ENCODE measurements around the gene XRCC2.

The XRCC2 gene

GRCh38 chr7:152597507-152597906, 78.4 kb downstream of the XRCC2 start:
- Histone ChIP-seq H3K27me3 (ENCODE audit: control insufficient read depth, insufficient read depth, low read length) (no peaks in the 10 kb centered on the region), H3K27ac (ENCODE audit: low read depth, low read length) (no peak overlapping the region), H3K4me3 (ENCODE audit: low read length) (no peak overlapping the region), H3K4me1 (ENCODE audit: control insufficient read depth, insufficient read depth, low read length) (no peaks in the 10 kb centered on the region), H3K36me3 (ENCODE audit: control insufficient read depth, insufficient read depth, low read length) (no peaks in the 10 kb centered on the region), H3K9ac (ENCODE audit: low read length) (no peak overlapping the region)

- H3K27me3 ChIP-seq (ENCODE audit: control insufficient read depth, insufficient read depth, low read length), result no peaks in the 10 kb centered on the region
- H3K27ac ChIP-seq (ENCODE audit: low read depth, low read length), result no peak overlapping the region
- H3K9ac ChIP-seq (ENCODE audit: low read length), result no peak overlapping the region
- H3K36me3 ChIP-seq (ENCODE audit: control insufficient read depth, insufficient read depth, low read length), result no peaks in the 10 kb centered on the region
- H3K4me1 ChIP-seq (ENCODE audit: control insufficient read depth, insufficient read depth, low read length), result no peaks in the 10 kb centered on the region
- H3K4me3 ChIP-seq (ENCODE audit: low read length), result no peak overlapping the region
Observed at GRCh38 chr7:152596824-152597223, 79.1 kb downstream of the XRCC2 start.
